OCI-LY7 (cell line): ENCODE measurements around the gene DHRS7B.
"Not testable (repeated sequence)": the region's sequence is repeated elsewhere in the genome, so short reads cannot be mapped to it uniquely, and the experiment has no call there.

Experiments
- EZH2phosphoT487 ChIP-seq: fragments of 200-600 bp; sonication (generic); IDR thresholded peaks from 2 replicates; pipeline ENCODE4 v1.6.1; 2018; ENCODE audit warnings: low read depth, borderline replicate concordance, mild to moderate bottlenecking, mixed run types, antibody characterized with exemption, low read length, moderate library complexity, mixed read lengths
- TF ChIP-seq, protein P1 (sequence below): fragments of 200-600 bp; sonication (generic); conservative IDR thresholded peaks from 2 replicates; pipeline ENCODE4 v1.5.1; 2014; ENCODE audit warnings: mild to moderate bottlenecking, antibody characterized with exemption, low read length, moderate library complexity, mixed read lengths

DNA sequence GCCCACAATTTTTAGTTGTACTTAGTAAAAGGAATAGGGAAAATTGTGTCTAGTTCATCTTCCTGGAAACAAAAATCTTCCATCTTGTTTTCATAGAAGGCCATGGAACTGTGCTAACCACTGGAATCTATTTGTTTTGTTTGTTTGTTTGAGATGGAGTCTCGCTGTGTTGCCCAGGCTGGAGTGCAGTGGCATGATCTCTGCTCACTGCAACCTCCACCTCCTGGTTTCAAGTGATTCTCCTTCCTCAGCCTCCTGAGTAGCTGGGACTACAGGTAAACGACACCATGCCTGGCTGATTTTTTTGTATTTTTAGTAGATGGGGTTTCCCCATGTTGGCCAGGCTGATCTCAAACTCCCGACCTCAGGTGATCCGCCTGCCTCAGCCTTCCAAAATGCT, 2.2 kb upstream of the DHRS7B start:
- TF ChIP-seq, protein P1, sequence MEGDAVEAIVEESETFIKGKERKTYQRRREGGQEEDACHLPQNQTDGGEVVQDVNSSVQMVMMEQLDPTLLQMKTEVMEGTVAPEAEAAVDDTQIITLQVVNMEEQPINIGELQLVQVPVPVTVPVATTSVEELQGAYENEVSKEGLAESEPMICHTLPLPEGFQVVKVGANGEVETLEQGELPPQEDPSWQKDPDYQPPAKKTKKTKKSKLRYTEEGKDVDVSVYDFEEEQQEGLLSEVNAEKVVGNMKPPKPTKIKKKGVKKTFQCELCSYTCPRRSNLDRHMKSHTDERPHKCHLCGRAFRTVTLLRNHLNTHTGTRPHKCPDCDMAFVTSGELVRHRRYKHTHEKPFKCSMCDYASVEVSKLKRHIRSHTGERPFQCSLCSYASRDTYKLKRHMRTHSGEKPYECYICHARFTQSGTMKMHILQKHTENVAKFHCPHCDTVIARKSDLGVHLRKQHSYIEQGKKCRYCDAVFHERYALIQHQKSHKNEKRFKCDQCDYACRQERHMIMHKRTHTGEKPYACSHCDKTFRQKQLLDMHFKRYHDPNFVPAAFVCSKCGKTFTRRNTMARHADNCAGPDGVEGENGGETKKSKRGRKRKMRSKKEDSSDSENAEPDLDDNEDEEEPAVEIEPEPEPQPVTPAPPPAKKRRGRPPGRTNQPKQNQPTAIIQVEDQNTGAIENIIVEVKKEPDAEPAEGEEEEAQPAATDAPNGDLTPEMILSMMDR, result not testable (repeated sequence)
- TF ChIP-seq EZH2phosphoT487, result not testable (repeated sequence)
